Measurements from ENCODE around the gene LRRC31. TPM values are rescaled to one million over a fixed set of nuclear protein-coding genes. Genes with fewer than 3 reads are reported as not detected.

Gene LRRC31
- total and polyA plus RNA-seq, 2 of the 8 experiments (the other 6 are each of a cell fraction or from before 2014, with no cell fraction given), result not detected

GRCh38 chr3:169790219-169790618 is 79.5 kb downstream of the LRRC31 start:
- H3K23me2 ChIP-seq (ENCODE audit: low read depth, low read length), result no peaks in the 10 kb centered on the region
- no peak overlapping the region for H4K5ac ChIP-seq (ENCODE audit: insufficient read length, low read depth, low read length)
- no peaks in the 10 kb centered on the region for H3K27me3 ChIP-seq (replicated peaks in 1 of 4; ENCODE audit: control insufficient read depth in 3 of 4, extremely low read depth in 1 of 4, insufficient read depth in 3 of 4, low read length in 3 of 4)
- H2AK5ac ChIP-seq (ENCODE audit: low read depth, low read length), result no peak overlapping the region
- H3K23ac ChIP-seq (ENCODE audit: insufficient read length), result no peak overlapping the region
- no peak overlapping the region for H3K14ac ChIP-seq (ENCODE audit: insufficient read length)
- H4K91ac ChIP-seq (replicated peaks; ENCODE audit: insufficient read length, low read length), result no peak overlapping the region
- FAIRE-seq (no peak), DNase-seq (ENCODE audit: low read depth in 1 of 2, low spot score in 2 of 2) (no peak)
- no peaks in the 10 kb centered on the region for H3K79me2 ChIP-seq (ENCODE audit: control insufficient read depth in 1 of 2, insufficient read depth in 2 of 2, low read length in 2 of 2)
- no peak overlapping the region for H2BK120ac ChIP-seq (replicated peaks; ENCODE audit: low read depth, low read length)
- H2BK5ac ChIP-seq (ENCODE audit: low read depth, low read length), result no peak overlapping the region
- ChIA-PET CTCF (ENCODE audit: partially characterized antibody) (interaction anchor here (1.0 kb wide), 1 partner anchor 11 kb away, joined by 3 read pairs; no protein-coding TSS in a partner anchor), POLR2A (ENCODE audit: partially characterized antibody) (interaction anchor here (1.1 to 1.6 kb wide), 6 partner anchors 11 to 177 kb away, joined by 3 to 5 read pairs (median 4); no protein-coding TSS in a partner anchor)
- H3K56ac ChIP-seq (replicated peaks; ENCODE audit: insufficient read length, low read depth, low read length), result no peak overlapping the region
- H4K8ac ChIP-seq (ENCODE audit: extremely low read depth, insufficient read depth, low read length), result no peak overlapping the region
- no peak overlapping the region for H2AFZ ChIP-seq (ENCODE audit: low read length)
- H2BK12ac ChIP-seq (ENCODE audit: low read depth, low read length), result no peak overlapping the region
- H2BK15ac ChIP-seq (ENCODE audit: low read length), result no peak overlapping the region
- no peak overlapping the region for H3K4ac ChIP-seq (replicated peaks; ENCODE audit: insufficient read length, low read depth, low read length)
- H2BK20ac ChIP-seq (ENCODE audit: low read length), result no peak overlapping the region
- no peak overlapping the region for H3K18ac ChIP-seq (ENCODE audit: extremely low read depth, low read length)
- H3K9ac ChIP-seq (replicated peaks in 1 of 4; ENCODE audit: extremely low read depth in 1 of 4, low read depth in 3 of 4, low read length in 3 of 4), result no peak overlapping the region
- H3K4me2 ChIP-seq (ENCODE audit: insufficient read depth in 1 of 2, low read depth in 2 of 2, low read length in 2 of 2), result no peak overlapping the region
- no peak overlapping the region for H3K4me3 ChIP-seq (ENCODE audit: extremely low read depth in 1 of 4, insufficient read depth in 2 of 4, low read depth in 3 of 4, low read length in 4 of 4)
- H3K79me1 ChIP-seq (ENCODE audit: low read depth, low read length), result no peaks in the 10 kb centered on the region
- H3K4me1 ChIP-seq (replicated peaks in 1 of 4; ENCODE audit: control insufficient read depth in 3 of 4, insufficient read depth in 4 of 4, low read length in 3 of 4), result no peaks in the 10 kb centered on the region
- H3K9me3 ChIP-seq (ENCODE audit: insufficient read depth in 2 of 2, low read depth in 1 of 2, low read length in 1 of 2), result no peaks in the 10 kb centered on the region
- TF ChIP-seq CBX5 (IDR thresholded peaks at IDR 0.05; ENCODE audit: low read depth, low read length), result no peak
- TF ChIP-seq SRF (IDR thresholded peaks at IDR 0.05; ENCODE audit: low read depth, low read length), result no peak
- no peak for TF ChIP-seq POU5F1 (IDR thresholded peaks at IDR 0.05; ENCODE audit: low read depth, low read length)
- TF ChIP-seq SIRT6 (IDR thresholded peaks at IDR 0.05; ENCODE audit: low read length), result no peak
- TF ChIP-seq GTF2F1 (IDR thresholded peaks at IDR 0.05; ENCODE audit: borderline replicate concordance, low read depth, low read length), result no peak
- TF ChIP-seq KDM1A (IDR thresholded peaks at IDR 0.05; ENCODE audit: borderline replicate concordance, low read length), result no peak
- no peak for TF ChIP-seq BRCA1 (IDR thresholded peaks at IDR 0.05; ENCODE audit: low read depth, low read length)
- no peak for TF ChIP-seq RBBP5 (IDR thresholded peaks at IDR 0.05; ENCODE audit: borderline replicate concordance, low read depth, low read length)
- peaks cover 0 to 43% (median 18%) of the 10 kb centered on the region in 4 experiments; a peak in 4 of 8 replicates for H3K36me3 ChIP-seq (ENCODE audit: control insufficient read depth in 2 of 4, insufficient read depth in 4 of 4, low read length in 3 of 4)
- H3K27ac ChIP-seq (ENCODE audit: low read depth, low read length), result no peak overlapping the region
- H4K20me1 ChIP-seq (replicated peaks in 1 of 2; ENCODE audit: control insufficient read depth in 1 of 2, insufficient read depth in 2 of 2, low read length in 2 of 2), result no peaks in the 10 kb centered on the region
